ENCODE results near the gene CACNG4. TPM values are rescaled to one million over a fixed set of nuclear protein-coding genes. Genes with fewer than 3 reads are reported as not detected.

CACNG4 gene
- total and polyA plus RNA-seq, 2 experiments from 2014 or later: 1.6 to 4.1 TPM

DNA sequence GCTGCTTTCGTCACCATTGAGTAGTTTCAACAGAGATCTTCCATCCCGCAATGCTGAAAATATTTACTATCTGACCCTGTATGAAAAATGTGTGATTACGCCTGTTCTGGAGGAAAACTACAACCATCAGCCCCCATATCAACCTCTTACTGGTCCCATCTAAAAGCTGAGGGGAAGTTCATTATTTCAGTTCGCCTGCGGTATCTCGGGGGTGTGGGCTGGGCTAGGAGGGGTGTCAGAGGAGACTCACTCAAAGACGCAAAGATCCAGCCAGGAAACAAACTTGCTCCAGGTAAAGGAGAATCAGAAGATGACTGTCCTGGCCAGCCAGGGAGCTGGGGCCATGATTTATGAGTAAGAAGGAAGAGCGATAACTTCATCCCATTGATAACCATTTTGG is 93.5 kb downstream of the CACNG4 start (continued):
- TF ChIP-seq, protein P1, sequence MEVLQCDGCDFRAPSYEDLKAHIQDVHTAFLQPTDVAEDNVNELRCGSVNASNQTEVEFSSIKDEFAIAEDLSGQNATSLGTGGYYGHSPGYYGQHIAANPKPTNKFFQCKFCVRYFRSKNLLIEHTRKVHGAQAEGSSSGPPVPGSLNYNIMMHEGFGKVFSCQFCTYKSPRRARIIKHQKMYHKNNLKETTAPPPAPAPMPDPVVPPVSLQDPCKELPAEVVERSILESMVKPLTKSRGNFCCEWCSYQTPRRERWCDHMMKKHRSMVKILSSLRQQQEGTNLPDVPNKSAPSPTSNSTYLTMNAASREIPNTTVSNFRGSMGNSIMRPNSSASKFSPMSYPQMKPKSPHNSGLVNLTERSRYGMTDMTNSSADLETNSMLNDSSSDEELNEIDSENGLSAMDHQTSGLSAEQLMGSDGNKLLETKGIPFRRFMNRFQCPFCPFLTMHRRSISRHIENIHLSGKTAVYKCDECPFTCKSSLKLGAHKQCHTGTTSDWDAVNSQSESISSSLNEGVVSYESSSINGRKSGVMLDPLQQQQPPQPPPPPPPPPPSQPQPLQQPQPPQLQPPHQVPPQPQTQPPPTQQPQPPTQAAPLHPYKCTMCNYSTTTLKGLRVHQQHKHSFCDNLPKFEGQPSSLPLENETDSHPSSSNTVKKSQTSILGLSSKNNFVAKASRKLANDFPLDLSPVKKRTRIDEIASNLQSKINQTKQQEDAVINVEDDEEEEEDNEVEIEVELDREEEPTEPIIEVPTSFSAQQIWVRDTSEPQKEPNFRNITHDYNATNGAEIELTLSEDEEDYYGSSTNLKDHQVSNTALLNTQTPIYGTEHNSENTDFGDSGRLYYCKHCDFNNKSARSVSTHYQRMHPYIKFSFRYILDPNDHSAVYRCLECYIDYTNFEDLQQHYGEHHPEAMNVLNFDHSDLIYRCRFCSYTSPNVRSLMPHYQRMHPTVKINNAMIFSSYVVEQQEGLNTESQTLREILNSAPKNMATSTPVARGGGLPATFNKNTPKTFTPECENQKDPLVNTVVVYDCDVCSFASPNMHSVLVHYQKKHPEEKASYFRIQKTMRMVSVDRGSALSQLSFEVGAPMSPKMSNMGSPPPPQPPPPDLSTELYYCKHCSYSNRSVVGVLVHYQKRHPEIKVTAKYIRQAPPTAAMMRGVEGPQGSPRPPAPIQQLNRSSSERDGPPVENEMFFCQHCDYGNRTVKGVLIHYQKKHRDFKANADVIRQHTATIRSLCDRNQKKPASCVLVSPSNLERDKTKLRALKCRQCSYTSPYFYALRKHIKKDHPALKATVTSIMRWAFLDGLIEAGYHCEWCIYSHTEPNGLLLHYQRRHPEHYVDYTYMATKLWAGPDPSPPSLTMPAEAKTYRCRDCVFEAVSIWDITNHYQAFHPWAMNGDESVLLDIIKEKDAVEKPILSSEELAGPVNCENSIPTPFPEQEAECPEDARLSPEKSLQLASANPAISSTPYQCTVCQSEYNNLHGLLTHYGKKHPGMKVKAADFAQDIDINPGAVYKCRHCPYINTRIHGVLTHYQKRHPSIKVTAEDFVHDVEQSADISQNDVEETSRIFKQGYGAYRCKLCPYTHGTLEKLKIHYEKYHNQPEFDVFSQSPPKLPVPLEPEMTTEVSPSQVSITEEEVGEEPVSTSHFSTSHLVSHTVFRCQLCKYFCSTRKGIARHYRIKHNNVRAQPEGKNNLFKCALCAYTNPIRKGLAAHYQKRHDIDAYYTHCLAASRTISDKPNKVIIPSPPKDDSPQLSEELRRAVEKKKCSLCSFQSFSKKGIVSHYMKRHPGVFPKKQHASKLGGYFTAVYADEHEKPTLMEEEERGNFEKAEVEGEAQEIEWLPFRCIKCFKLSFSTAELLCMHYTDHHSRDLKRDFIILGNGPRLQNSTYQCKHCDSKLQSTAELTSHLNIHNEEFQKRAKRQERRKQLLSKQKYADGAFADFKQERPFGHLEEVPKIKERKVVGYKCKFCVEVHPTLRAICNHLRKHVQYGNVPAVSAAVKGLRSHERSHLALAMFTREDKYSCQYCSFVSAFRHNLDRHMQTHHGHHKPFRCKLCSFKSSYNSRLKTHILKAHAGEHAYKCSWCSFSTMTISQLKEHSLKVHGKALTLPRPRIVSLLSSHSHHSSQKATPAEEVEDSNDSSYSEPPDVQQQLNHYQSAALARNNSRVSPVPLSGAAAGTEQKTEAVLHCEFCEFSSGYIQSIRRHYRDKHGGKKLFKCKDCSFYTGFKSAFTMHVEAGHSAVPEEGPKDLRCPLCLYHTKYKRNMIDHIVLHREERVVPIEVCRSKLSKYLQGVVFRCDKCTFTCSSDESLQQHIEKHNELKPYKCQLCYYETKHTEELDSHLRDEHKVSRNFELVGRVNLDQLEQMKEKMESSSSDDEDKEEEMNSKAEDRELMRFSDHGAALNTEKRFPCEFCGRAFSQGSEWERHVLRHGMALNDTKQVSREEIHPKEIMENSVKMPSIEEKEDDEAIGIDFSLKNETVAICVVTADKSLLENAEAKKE (CRISPR knock-in tag; IDR thresholded peaks at IDR 0.05): no peak
- no peak for TF ChIP-seq CTCF (conservative IDR thresholded peaks at IDR 0.05; ENCODE audit: low read depth in 2 of 2)
- no peak for TF ChIP-seq POLR2AphosphoS5 (IDR thresholded peaks at IDR 0.05; ENCODE audit: low read depth)
- TF ChIP-seq ZNF331 (CRISPR knock-in tag; IDR thresholded peaks at IDR 0.05; ENCODE audit: low read depth): no peak
- TF ChIP-seq CREB1 (CRISPR knock-in tag; IDR thresholded peaks at IDR 0.05; ENCODE audit: low read depth): no peak
- TF ChIP-seq EZH2phosphoT487 (IDR thresholded peaks at IDR 0.05; ENCODE audit: unreplicated experiment): no peak
- no peak for TF ChIP-seq EZH2 (IDR thresholded peaks at IDR 0.05; ENCODE audit: low read depth, unreplicated experiment)
- no peak for TF ChIP-seq JUNB (IDR thresholded peaks at IDR 0.05; ENCODE audit: unreplicated experiment)
- no peak for TF ChIP-seq ZNF114 (CRISPR knock-in tag; IDR thresholded peaks at IDR 0.05)
- TF ChIP-seq NANOG (IDR thresholded peaks at IDR 0.05; ENCODE audit: borderline replicate concordance): no peak

Data from GM23338 (cell line).